ENCODE measurements around the gene MVK.

MVK gene

DNA sequence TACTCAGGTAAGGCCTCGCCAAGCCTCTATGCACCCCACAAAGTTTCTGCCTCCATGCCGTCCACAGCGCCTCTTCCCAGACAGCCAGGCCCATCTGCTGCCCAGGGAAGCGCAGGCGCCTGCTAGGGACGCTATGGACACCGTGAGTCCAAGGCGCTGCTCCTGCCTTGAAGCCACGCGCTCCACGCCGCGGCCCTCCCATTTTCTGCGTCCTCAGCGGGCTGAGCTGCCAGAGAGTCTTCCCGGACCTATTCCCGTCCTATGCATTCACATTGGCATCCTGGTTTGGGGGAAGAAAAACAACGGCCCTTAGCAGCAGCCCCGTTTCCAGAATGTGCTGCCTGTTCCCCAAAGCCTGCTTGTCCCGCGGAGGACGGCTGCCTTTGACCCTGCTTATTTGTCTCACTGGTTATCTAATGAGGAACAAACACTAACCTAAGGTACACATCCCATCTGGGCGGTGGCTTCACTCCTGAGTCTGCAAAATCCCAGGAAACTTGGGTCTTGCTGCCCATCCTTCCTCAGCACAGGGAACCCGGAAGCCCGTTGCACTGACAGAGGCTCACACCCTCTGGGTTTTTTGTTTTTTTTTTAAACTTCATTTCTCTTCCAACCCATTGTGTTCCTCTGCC is 38.2 kb upstream of the MVK start:
- no peaks in the 10 kb centered on the region for H3K9me3 ChIP-seq (ENCODE audit: insufficient read depth, low read length)

GRCh38 chr12:109535863-109536250 is 37.7 kb upstream of the MVK start:
- Histone ChIP-seq H3K27ac (ENCODE audit: low read depth, low read length) (no peak overlapping the region), H3K9me3 (ENCODE audit: insufficient read depth, low read length) (no peaks in the 10 kb centered on the region), H3K4me3 (ENCODE audit: insufficient read depth, low read length, poor library complexity, severe bottlenecking) (no peak overlapping the region), H3K9me2 (replicated peaks; ENCODE audit: insufficient read depth, low read length) (no peaks in the 10 kb centered on the region), H3K79me2 (ENCODE audit: insufficient read depth, low read length) (no peaks in the 10 kb centered on the region), H3K27me3 (ENCODE audit: low read length) (no peaks in the 10 kb centered on the region), H3K4me2 (ENCODE audit: low read depth, low read length, poor library complexity, severe bottlenecking) (no peak overlapping the region), H3K36me3 (ENCODE audit: low read length) (no peaks in the 10 kb centered on the region), H4K20me1 (ENCODE audit: low read depth, low read length) (no peaks in the 10 kb centered on the region), H3F3A (ENCODE audit: insufficient read depth) (no peaks in the 10 kb centered on the region), H2AFZ (ENCODE audit: low read depth, low read length, severe bottlenecking) (no peak overlapping the region), H3K9ac (ENCODE audit: low read length) (no peak overlapping the region)
- TF ChIP-seq CTCF (IDR thresholded peaks at IDR 0.05; ENCODE audit: insufficient read depth, low read length, poor library complexity, severe bottlenecking) (no peak), EZH2phosphoT487 (conservative IDR thresholded peaks at IDR 0.05; ENCODE audit: low read length) (no peak)

More for the DNA sequence above, 38.2 kb upstream of the MVK start:
- H3K9me2 ChIP-seq (replicated peaks; ENCODE audit: insufficient read depth, low read length): no peaks in the 10 kb centered on the region
- no peaks in the 10 kb centered on the region for H4K20me1 ChIP-seq (ENCODE audit: low read depth, low read length)
- no peak overlapping the region for H3K4me3 ChIP-seq (ENCODE audit: insufficient read depth, low read length, poor library complexity, severe bottlenecking)
- H3K9ac ChIP-seq (ENCODE audit: low read length): no peak overlapping the region
- no peak for TF ChIP-seq CTCF (IDR thresholded peaks at IDR 0.05; ENCODE audit: insufficient read depth, low read length, poor library complexity, severe bottlenecking)
- no peak for TF ChIP-seq EZH2phosphoT487 (conservative IDR thresholded peaks at IDR 0.05; ENCODE audit: low read length)
- H2AFZ ChIP-seq (ENCODE audit: low read depth, low read length, severe bottlenecking): no peak overlapping the region
- H3K27me3 ChIP-seq (ENCODE audit: low read length): no peaks in the 10 kb centered on the region
- H3F3A ChIP-seq (ENCODE audit: insufficient read depth): no peaks in the 10 kb centered on the region
- no peak overlapping the region for H3K27ac ChIP-seq (ENCODE audit: low read depth, low read length)
- H3K4me2 ChIP-seq (ENCODE audit: low read depth, low read length, poor library complexity, severe bottlenecking): no peak overlapping the region
- no peaks in the 10 kb centered on the region for H3K79me2 ChIP-seq (ENCODE audit: insufficient read depth, low read length)
- H3K36me3 ChIP-seq (ENCODE audit: low read length): no peaks in the 10 kb centered on the region

- no peaks in the 10 kb centered on the region for H4K20me1 ChIP-seq (ENCODE audit: low read depth, low read length)
- H2AFZ ChIP-seq (ENCODE audit: low read depth, low read length, severe bottlenecking): no peak overlapping the region
- H3K36me3 ChIP-seq (ENCODE audit: low read length): no peaks in the 10 kb centered on the region
- no peaks in the 10 kb centered on the region for H3K27me3 ChIP-seq (ENCODE audit: low read length)
- no peaks in the 10 kb centered on the region for H3K79me2 ChIP-seq (ENCODE audit: insufficient read depth, low read length)
- H3F3A ChIP-seq (ENCODE audit: insufficient read depth): no peaks in the 10 kb centered on the region
- no peaks in the 10 kb centered on the region for H3K9me3 ChIP-seq (ENCODE audit: insufficient read depth, low read length)
- no peaks in the 10 kb centered on the region for H3K9me2 ChIP-seq (replicated peaks; ENCODE audit: insufficient read depth, low read length)
- H3K4me2 ChIP-seq (ENCODE audit: low read depth, low read length, poor library complexity, severe bottlenecking): no peak overlapping the region
- H3K4me3 ChIP-seq (ENCODE audit: insufficient read depth, low read length, poor library complexity, severe bottlenecking): no peak overlapping the region
- TF ChIP-seq CTCF (IDR thresholded peaks at IDR 0.05; ENCODE audit: insufficient read depth, low read length, poor library complexity, severe bottlenecking) (no peak), EZH2phosphoT487 (conservative IDR thresholded peaks at IDR 0.05; ENCODE audit: low read length) (no peak)
- H3K9ac ChIP-seq (ENCODE audit: low read length): no peak overlapping the region
- no peak overlapping the region for H3K27ac ChIP-seq (ENCODE audit: low read depth, low read length)
These were observed 36.5 kb upstream of the MVK start for GRCh38 chr12:109537136-109537535.
